HG02981 (cell line): ENCODE measurements around the gene CTAG1A.
A peak's percentile ranks its signal among the peaks of the same experiment; 100 is the strongest.
"Not testable (repeated sequence)": the region's sequence is repeated elsewhere in the genome, so short reads cannot be mapped to it uniquely, and the experiment has no call there.

Experiments
- ATAC-seq: cut with Tn5 transposase; IDR thresholded peaks from one replicate; pipeline ENCODE4 v1.9.1; 2021; ENCODE audit warnings: mild to moderate bottlenecking, moderate library complexity; ENCODE audit not compliant: unreplicated experiment

CTAG1A gene

GRCh38 chrX:154584585-154585183, at the start of gene CTAG1A:
CTAG1A (plus strand) TSS chrX:154585133; CDS start chrX:154585207, 74 bp downstream.
- not testable (repeated sequence) for ATAC-seq

- no peak for ATAC-seq
These were observed 49.0 kb upstream of the CTAG1A start for GRCh38 chrX:154535892-154536291.

GRCh38 chrX:154539077-154539476, 45.9 kb upstream of the CTAG1A start:
- ATAC-seq = no peak

GRCh38 chrX:154540365-154540764, 44.6 kb upstream of the CTAG1A start:
- not testable (repeated sequence) for ATAC-seq

- ATAC-seq = no peak
These were observed 43.9 kb upstream of the CTAG1A start for GRCh38 chrX:154540897-154541535.

GRCh38 chrX:154541589-154541895, 43.4 kb upstream of the CTAG1A start:
- no peak for ATAC-seq

GRCh38 chrX:154541896-154542722, 42.8 kb upstream of the CTAG1A start:
- no peak for ATAC-seq

GRCh38 chrX:154542723-154543424, 42.1 kb upstream of the CTAG1A start:
- no peak for ATAC-seq

- ATAC-seq = no peak
These were observed 39.2 kb upstream of the CTAG1A start for GRCh38 chrX:154545673-154546274.

- peak; percentile 38 for ATAC-seq
These were observed 38.3 kb upstream of the CTAG1A start, which contains the start of gene G6PD for GRCh38 chrX:154546354-154547244. G6PD (minus strand) TSS chrX:154546846; CDS start chrX:154546155, 691 bp downstream.

- peak; percentile 80 for ATAC-seq
These were observed 37.5 kb upstream of the CTAG1A start, which contains the start of gene IKBKG for GRCh38 chrX:154547245-154548027. IKBKG (plus strand) TSS chrX:154547620; CDS start chrX:154552003, 4,383 bp downstream.

GRCh38 chrX:154548028-154548316, 37.0 kb upstream of the CTAG1A start:
- ATAC-seq = no peak

- ATAC-seq = no peak
These were observed 35.2 kb upstream of the CTAG1A start for GRCh38 chrX:154549766-154550165.

- not testable (repeated sequence) for ATAC-seq
These were observed 32.7 kb upstream of the CTAG1A start for GRCh38 chrX:154552112-154552806.

- not testable (repeated sequence) for ATAC-seq
These were observed 26.8 kb upstream of the CTAG1A start for GRCh38 chrX:154558060-154558690.

- not testable (repeated sequence) for ATAC-seq
These were observed 26.0 kb upstream of the CTAG1A start for GRCh38 chrX:154558896-154559295.

GRCh38 chrX:154560326-154560725, 24.6 kb upstream of the CTAG1A start:
- not testable (repeated sequence) for ATAC-seq

- ATAC-seq = not testable (repeated sequence)
These were observed 22.6 kb upstream of the CTAG1A start for GRCh38 chrX:154562295-154562694.
